Activated naive CD4-positive, alpha-beta T cell treated with anti-CD3 and anti-CD28 coated beads, Interleukin-2, amount 50 U/mL, for 72 hours (primary cell): ENCODE results near the gene LSM14A. TPM values are rescaled to one million over a fixed set of nuclear protein-coding genes. Genes with fewer than 3 reads are reported as not detected.
A peak's percentile ranks its signal among the peaks of the same experiment; 100 is the strongest.
"Not testable (repeated sequence)": the region's sequence is repeated elsewhere in the genome, so short reads cannot be mapped to it uniquely, and the experiment has no call there.

ENCODE experiments used
- ATAC-seq, 2 donors: fragments of 150-1000 bp; cut with Tn5 transposase; 2 replicates each; pipeline ENCODE4 v1.10.0; 2021; ENCODE audit warnings: mild to moderate bottlenecking in 2 of 2, moderate library complexity in 2 of 2
- DNase-seq, 2 donors: peaks; one replicate each; pipeline ENCODE4 v3.0.0; 2021 to 2022; ENCODE audit warnings: low spot score in 2 of 2
- H3K27ac Mint-ChIP-seq, 2 donors: one replicate each; pipeline ENCODE4 v1.8.0; 2022; ENCODE audit warnings: mild to moderate bottlenecking in 2 of 2, mixed read lengths in 2 of 2
- H3K36me3 Mint-ChIP-seq, 2 donors: one replicate each; pipeline ENCODE4 v1.8.0; 2022; ENCODE audit warnings: mixed read lengths in 2 of 2
- H3K9me3 Mint-ChIP-seq, 2 donors: one replicate each; pipeline ENCODE4 v1.8.0; 2022; ENCODE audit warnings: mixed read lengths in 2 of 2
- total RNA-seq, 2 donors: library from RNA; stranded (reverse); gene quantifications; one replicate each; pipeline ENCODE4 v1.2.3, GENCODE V29; 2022

LSM14A gene
- total RNA-seq, 2 donors from 2014 or later, result 77.3 to 101 TPM

GRCh38 chr19:34230820-34231219, 58.5 kb downstream of the LSM14A start:
- peak overlapping the region in 1 of 2 donors; percentile 21 for H3K27ac Mint-ChIP-seq
- no peaks in the 10 kb centered on the region for H3K9me3 Mint-ChIP-seq
- ATAC-seq (no peak), DNase-seq (no peak)
- peaks cover 11 to 25% of the 10 kb centered on the region in 2 donors for H3K36me3 Mint-ChIP-seq

DNA sequence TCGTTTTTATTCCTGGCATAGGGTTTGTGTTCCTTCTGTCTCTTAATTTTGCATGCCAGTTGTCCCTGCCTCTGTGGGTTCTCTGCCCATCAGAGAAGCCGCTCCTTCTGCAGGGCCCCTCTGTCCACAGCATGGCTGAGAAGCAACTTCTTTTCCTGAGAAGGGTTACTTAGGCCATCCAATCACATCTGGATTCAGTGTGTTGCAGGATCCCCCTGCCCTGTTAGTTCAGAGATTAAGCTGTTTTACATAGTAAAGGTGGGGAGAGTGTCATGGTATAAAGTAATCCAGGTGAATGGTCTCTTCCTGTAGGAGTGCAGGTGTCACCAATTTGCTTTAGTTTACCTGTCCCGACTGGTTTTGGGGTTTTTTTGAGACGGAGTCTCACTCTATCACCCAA, 59.1 kb downstream of the LSM14A start:
- ATAC-seq (no peak), DNase-seq (no peak)
- Mint-ChIP-seq H3K36me3 (peaks cover 11 to 25% of the 10 kb centered on the region in 2 donors), H3K9me3 (no peaks in the 10 kb centered on the region), H3K27ac (peak overlapping the region; percentile 10 to 21)

- Mint-ChIP-seq H3K27ac (peak overlapping the region; percentile 72 to 74), H3K9me3 (no peaks in the 10 kb centered on the region), H3K36me3 (peaks cover 6 to 15% of the 10 kb centered on the region in 2 donors)
- peak; percentile 85 to 88 for ATAC-seq
- peak in 1 of 2 donors; percentile 20 for DNase-seq
Measured at GRCh38 chr19:34232566-34233481, 60.5 kb downstream of the LSM14A start.

GRCh38 chr19:34235425-34235940, 63.2 kb downstream of the LSM14A start:
- Mint-ChIP-seq H3K9me3 (no peaks in the 10 kb centered on the region), H3K27ac (peak overlapping the region in 1 of 2 donors; percentile 73), H3K36me3 (no peaks in the 10 kb centered on the region)
- DNase-seq, result no peak
- ATAC-seq, result no peak

DNA sequence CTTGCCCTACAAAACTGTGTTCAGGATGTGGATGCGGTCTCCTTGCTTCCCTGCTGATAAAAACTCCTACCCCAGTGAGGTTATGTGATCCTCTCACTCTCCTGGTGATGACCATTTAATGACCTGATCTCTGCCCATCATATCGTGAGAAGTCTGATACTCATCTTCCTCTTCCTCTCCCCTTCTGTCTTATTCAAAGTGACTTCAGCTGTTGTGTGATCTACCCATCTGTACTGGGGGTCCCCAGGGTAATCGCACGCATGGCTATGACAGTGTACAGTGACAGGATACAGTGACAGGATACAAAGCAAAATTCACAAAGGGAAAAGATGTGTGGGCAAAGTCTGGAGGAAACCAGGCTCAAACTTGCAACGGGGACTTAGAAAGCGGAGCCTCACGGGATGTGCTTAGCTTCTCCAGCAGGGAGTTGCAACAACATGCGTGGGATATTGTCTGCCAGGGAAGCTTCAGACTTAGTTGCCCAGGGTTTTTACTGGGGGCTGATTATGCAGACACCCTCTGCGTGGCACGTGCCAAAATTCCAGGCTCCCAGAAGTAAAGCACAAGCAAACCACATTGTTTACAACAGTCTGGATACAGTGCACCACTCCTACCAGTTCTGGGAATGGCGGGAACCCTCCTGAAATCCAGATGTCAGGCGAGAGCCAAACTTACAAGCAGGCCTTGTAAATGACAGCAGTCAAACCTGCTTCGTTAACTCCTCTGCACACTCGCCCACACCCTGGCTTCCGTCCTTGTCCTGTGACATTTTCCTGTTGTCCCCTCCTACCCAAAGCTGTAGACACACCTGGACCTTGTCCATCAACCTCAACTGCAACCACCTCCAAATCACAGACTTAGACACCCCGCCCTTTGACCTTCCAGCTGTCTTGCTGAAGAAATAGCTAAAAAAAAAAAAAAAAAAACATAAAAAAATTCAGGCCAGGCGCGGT, 64.0 kb downstream of the LSM14A start:
- DNase-seq (no peak), ATAC-seq (no peak)
- no peaks in the 10 kb centered on the region for H3K36me3 Mint-ChIP-seq
- H3K9me3 Mint-ChIP-seq, result no peaks in the 10 kb centered on the region
- peak overlapping the region in 1 of 2 donors; percentile 37 for H3K27ac Mint-ChIP-seq

GRCh38 chr19:34237283-34237682, 65.0 kb downstream of the LSM14A start:
- no peak for DNase-seq
- H3K27ac Mint-ChIP-seq, result no peak overlapping the region
- no peaks in the 10 kb centered on the region for H3K9me3 Mint-ChIP-seq
- H3K36me3 Mint-ChIP-seq, result no peaks in the 10 kb centered on the region
- no peak for ATAC-seq

- no peak for DNase-seq
- peak overlapping the region in 1 of 2 donors; percentile 20 for H3K27ac Mint-ChIP-seq
Measured at GRCh38 chr19:34237939-34238338, 65.6 kb downstream of the LSM14A start.

GRCh38 chr19:34241513-34242337, 69.4 kb downstream of the LSM14A start:
- Mint-ChIP-seq H3K27ac (peak overlapping the region in 1 of 2 donors; percentile 53), H3K36me3 (no peaks in the 10 kb centered on the region), H3K9me3 (no peaks in the 10 kb centered on the region)
- ATAC-seq (peak in 1 of 2 donors; percentile 46), DNase-seq (peak in 1 of 2 donors; percentile 20)

More at GRCh38 chr19:34237939-34238338, 65.6 kb downstream of the LSM14A start:
- no peaks in the 10 kb centered on the region for H3K9me3 Mint-ChIP-seq
- no peak for ATAC-seq
- no peaks in the 10 kb centered on the region for H3K36me3 Mint-ChIP-seq

DNA sequence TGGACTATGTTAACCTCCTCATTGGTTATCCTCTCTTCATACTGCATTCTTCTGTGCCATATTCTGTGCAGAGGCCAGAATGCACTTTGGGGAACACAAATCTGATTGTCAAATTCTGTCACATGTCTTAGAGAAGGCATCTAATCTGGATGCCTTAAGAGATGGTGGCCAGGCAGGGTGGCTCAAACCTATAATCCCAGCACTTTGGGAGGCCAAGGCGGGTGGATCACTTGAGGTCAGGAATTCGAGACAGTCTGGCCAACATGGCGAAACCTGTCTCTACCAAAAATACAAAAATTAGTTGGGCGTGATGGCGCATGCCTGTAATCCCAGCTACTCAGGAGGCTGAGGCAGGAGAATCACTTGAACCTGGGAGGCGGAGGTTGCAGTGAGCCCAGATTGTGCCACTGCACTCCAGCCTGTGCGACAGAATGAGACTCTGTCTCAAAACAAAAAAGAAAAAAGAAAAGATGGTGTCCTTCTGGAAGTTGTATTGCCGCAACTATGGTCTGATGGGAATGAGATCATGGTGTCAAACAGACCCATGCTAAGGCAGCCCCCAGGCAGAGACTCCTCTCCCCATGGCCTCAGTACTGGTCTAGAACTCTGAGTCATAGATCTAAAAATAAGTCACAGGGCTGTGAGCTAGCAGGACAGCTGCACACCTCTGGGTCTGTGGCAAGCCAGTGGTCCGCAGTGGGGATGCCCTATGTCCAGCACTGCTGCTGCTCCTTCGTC, 71.0 kb downstream of the LSM14A start:
- ATAC-seq, result peak; percentile 55 to 61
- not testable (repeated sequence) for H3K9me3 Mint-ChIP-seq, DNase-seq, H3K36me3 Mint-ChIP-seq
- peak overlapping the region in 1 of 2 donors; percentile 8 for H3K27ac Mint-ChIP-seq

- ATAC-seq, result peak in 1 of 2 donors; percentile 20
- no peaks in the 10 kb centered on the region for H3K9me3 Mint-ChIP-seq
- no peak overlapping the region for H3K27ac Mint-ChIP-seq
- no peak for DNase-seq
- no peaks in the 10 kb centered on the region for H3K36me3 Mint-ChIP-seq
Measured at GRCh38 chr19:34243876-34244578, 71.7 kb downstream of the LSM14A start.

- H3K36me3 Mint-ChIP-seq, result no peaks in the 10 kb centered on the region
- no peak overlapping the region for H3K27ac Mint-ChIP-seq
- ATAC-seq (no peak), DNase-seq (no peak)
- no peaks in the 10 kb centered on the region for H3K9me3 Mint-ChIP-seq
Measured at GRCh38 chr19:34244611-34245299, 72.5 kb downstream of the LSM14A start.

GRCh38 chr19:34246340-34246739, 74.0 kb downstream of the LSM14A start:
- ATAC-seq, result no peak
- Mint-ChIP-seq H3K9me3 (no peaks in the 10 kb centered on the region), H3K36me3 (no peaks in the 10 kb centered on the region), H3K27ac (no peak overlapping the region)
- DNase-seq, result no peak

GRCh38 chr19:34248941-34249340, 76.6 kb downstream of the LSM14A start:
- DNase-seq (no peak), ATAC-seq (no peak)
- Mint-ChIP-seq H3K27ac (no peak overlapping the region), H3K36me3 (no peaks in the 10 kb centered on the region), H3K9me3 (no peaks in the 10 kb centered on the region)

DNA sequence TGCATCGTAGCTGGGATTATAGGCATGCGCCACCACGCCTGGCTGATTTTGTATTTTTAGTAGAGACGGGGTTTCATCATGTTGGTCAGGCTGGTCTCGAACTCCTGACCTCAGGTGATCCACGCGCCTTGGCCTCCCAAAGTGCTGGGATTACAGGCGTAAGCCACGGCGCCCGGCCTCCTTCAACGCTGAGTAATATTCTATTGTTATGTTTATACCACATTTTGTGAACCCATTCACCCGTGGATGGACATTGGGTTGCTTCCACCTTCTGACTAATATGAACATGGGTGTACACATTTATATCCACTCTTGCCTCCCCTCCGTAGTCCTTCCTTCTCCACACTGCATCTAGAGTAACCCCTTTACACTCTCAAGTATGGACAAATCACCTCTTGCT, 80.9 kb downstream of the LSM14A start:
- not testable (repeated sequence) for ATAC-seq, DNase-seq, H3K9me3 Mint-ChIP-seq, H3K36me3 Mint-ChIP-seq, H3K27ac Mint-ChIP-seq
